ENCODE measurements around the gene TPT1.

TPT1 gene

DNA sequence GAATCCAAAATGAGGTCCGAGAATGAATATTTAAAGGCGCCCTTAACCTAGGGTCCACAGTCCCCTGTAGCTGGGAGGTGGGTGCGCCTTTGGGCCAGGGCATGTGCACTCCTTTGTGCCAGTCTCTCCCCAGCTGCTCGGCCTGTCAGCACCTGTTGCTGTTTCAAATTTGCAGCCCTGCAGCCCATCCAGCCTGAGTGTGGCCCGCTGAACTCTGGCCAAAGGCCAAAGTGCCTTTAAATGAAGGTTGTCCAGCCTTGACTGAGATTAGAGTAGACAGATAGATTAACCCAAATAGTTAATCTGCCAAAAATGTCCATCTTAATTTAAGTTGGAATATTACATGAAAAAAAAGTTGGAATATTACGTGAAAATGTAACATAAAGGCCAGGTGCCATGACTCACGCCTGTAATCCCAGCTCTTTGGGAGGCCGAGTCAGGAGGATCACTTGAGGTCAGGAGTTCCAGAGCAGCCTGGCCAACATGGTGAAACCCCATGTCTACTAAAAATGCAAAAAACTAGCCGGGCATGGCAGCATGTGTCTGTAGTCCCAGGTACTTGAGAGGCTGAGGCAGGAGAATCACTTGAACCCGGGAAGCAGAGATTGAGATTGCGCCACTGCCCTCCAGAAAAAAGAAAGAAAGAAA lies 25.3 kb downstream of the TPT1 start:
- Histone ChIP-seq H4K20me1 (ENCODE audit: insufficient read depth) (no peaks in the 10 kb centered on the region), H3K27me3 (ENCODE audit: insufficient read depth, low read depth) (no peaks in the 10 kb centered on the region), H3K9ac (no peak overlapping the region), H2AFZ (ENCODE audit: low read depth) (no peak overlapping the region), H3K79me2 (ENCODE audit: insufficient read depth, low read depth) (no peaks in the 10 kb centered on the region), H3K4me3 (IDR thresholded peaks at IDR 0.05; ENCODE audit: insufficient read depth, low read depth, low read length) (no peak overlapping the region), H3K27ac (no peak overlapping the region), H3K4me1 (ENCODE audit: low read depth, poor library complexity, severe bottlenecking) (peaks cover 6% of the 10 kb centered on the region), H3K36me3 (ENCODE audit: insufficient read depth) (no peaks in the 10 kb centered on the region), H3K4me2 (no peak overlapping the region)
- TF ChIP-seq, protein P1, sequence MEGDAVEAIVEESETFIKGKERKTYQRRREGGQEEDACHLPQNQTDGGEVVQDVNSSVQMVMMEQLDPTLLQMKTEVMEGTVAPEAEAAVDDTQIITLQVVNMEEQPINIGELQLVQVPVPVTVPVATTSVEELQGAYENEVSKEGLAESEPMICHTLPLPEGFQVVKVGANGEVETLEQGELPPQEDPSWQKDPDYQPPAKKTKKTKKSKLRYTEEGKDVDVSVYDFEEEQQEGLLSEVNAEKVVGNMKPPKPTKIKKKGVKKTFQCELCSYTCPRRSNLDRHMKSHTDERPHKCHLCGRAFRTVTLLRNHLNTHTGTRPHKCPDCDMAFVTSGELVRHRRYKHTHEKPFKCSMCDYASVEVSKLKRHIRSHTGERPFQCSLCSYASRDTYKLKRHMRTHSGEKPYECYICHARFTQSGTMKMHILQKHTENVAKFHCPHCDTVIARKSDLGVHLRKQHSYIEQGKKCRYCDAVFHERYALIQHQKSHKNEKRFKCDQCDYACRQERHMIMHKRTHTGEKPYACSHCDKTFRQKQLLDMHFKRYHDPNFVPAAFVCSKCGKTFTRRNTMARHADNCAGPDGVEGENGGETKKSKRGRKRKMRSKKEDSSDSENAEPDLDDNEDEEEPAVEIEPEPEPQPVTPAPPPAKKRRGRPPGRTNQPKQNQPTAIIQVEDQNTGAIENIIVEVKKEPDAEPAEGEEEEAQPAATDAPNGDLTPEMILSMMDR (conservative IDR thresholded peaks at IDR 0.05; ENCODE audit: low read depth, low read length): no peak

DNA sequence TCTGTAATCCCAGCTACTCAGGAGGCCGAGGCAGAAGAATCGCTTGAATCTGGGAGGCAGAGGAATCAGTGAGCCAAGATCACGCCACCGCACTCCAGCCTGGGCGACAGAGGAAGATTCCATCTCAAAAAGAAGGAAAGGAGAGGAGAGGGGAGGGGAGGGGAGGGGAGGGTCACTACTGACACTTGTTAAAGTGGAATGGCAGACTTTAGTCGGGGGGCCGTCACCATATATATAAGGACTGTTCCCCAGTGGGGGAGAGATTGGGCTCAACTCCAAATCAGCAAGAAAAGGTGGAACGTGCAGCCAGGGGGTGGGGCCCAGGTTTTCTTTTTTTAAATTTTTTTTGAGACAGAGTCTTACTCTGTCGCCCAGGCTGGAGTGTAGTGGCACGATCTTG lies 26.2 kb downstream of the TPT1 start:
- Histone ChIP-seq H2AFZ (ENCODE audit: low read depth) (no peak overlapping the region), H4K20me1 (ENCODE audit: insufficient read depth) (no peaks in the 10 kb centered on the region), H3K27ac (no peak overlapping the region), H3K9ac (no peak overlapping the region), H3K4me2 (no peak overlapping the region), H3K79me2 (ENCODE audit: insufficient read depth, low read depth) (no peaks in the 10 kb centered on the region), H3K4me3 (IDR thresholded peaks at IDR 0.05; ENCODE audit: insufficient read depth, low read depth, low read length) (no peak overlapping the region), H3K27me3 (ENCODE audit: insufficient read depth, low read depth) (no peaks in the 10 kb centered on the region; the same call in 1 of the 2 replicates), H3K4me1 (ENCODE audit: low read depth, poor library complexity, severe bottlenecking) (peaks cover 11% of the 10 kb centered on the region), H3K36me3 (ENCODE audit: insufficient read depth) (no peaks in the 10 kb centered on the region)
- TF ChIP-seq, protein P1 (conservative IDR thresholded peaks at IDR 0.05; ENCODE audit: low read depth, low read length): no peak

DNA sequence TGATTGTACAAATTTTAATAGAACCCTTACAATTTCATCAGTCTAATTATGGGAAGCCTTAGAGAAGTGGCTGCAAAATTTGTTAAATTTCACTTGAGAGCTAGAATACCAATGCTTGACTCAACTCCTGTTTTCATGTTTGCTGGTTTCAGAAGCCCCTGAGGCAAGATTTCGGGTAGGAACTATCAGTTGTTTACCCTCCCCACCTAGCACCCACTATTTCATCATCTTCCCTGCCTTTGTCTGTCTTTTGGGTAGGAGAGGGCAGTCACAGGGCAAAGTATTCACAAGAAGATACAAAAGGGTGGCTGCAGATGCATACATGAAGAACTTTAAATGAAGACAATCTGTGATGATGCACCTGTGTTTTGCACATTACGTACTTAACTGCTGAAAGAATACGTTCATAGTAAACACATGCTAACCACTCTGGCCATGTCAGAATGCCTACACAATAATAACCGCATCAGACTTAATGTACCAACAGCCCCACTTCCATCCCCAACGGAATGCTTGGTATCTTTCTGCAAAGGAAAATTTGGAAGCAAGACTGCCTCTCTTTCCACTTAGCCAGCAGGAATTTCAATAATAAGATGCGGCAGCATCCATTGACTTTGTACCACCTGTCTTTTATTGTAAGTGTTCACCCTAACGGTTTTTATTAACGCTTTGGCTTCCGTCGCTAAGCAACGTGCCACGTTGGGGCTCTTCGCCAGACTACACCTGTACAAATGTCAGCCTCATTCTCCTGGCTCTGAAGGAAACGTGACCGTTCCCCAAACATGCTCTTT lies 30.4 kb downstream of the TPT1 start:
- H3K4me3 ChIP-seq (IDR thresholded peaks at IDR 0.05; ENCODE audit: insufficient read depth, low read depth, low read length): no peak overlapping the region
- peaks cover 19% of the 10 kb centered on the region for H3K4me1 ChIP-seq (ENCODE audit: low read depth, poor library complexity, severe bottlenecking)
- H3K36me3 ChIP-seq (ENCODE audit: insufficient read depth): no peaks in the 10 kb centered on the region
- no peak overlapping the region for H3K9ac ChIP-seq
- no peaks in the 10 kb centered on the region; the same call in 1 of the 2 replicates for H3K27me3 ChIP-seq (ENCODE audit: insufficient read depth, low read depth)
- TF ChIP-seq, protein P1 (conservative IDR thresholded peaks at IDR 0.05; ENCODE audit: low read depth, low read length): no peak
- peak overlapping the region; percentile 24; the same call in 1 of the 2 replicates for H2AFZ ChIP-seq (ENCODE audit: low read depth)
- no peaks in the 10 kb centered on the region for H3K79me2 ChIP-seq (ENCODE audit: insufficient read depth, low read depth)
- H3K4me2 ChIP-seq: peak overlapping the region; percentile 31; the same call in 1 of the 2 replicates
- no peaks in the 10 kb centered on the region for H4K20me1 ChIP-seq (ENCODE audit: insufficient read depth)
- H3K27ac ChIP-seq: no peak overlapping the region

DNA sequence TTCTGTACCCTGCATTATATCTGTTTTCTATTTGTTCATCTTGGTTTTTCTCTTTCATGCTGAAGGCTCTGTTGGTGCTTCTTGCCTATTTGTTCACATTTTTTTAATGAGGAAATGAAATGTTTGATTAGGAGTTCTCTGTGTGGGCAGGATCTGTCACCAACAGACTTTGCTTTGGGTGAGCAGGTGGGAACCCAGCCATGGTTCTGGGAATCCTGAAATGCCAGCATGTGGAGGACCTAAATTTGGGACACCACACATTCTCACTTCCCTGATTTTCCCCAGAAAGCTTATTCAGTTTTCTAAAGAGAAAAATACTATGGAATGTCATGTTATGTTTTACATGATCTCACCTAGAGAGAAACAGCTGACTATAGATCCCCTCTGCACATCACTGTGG lies 34.0 kb downstream of the TPT1 start:
- H3K79me2 ChIP-seq (ENCODE audit: insufficient read depth, low read depth): no peaks in the 10 kb centered on the region
- no peak overlapping the region for H3K27ac ChIP-seq
- no peak overlapping the region for H3K4me3 ChIP-seq (IDR thresholded peaks at IDR 0.05; ENCODE audit: insufficient read depth, low read depth, low read length)
- peaks cover 19% of the 10 kb centered on the region for H3K4me1 ChIP-seq (ENCODE audit: low read depth, poor library complexity, severe bottlenecking)
- H2AFZ ChIP-seq (ENCODE audit: low read depth): no peak overlapping the region
- no peaks in the 10 kb centered on the region for H4K20me1 ChIP-seq (ENCODE audit: insufficient read depth)
- TF ChIP-seq, protein P1 (conservative IDR thresholded peaks at IDR 0.05; ENCODE audit: low read depth, low read length): no peak
- H3K9ac ChIP-seq: no peak overlapping the region
- H3K27me3 ChIP-seq (ENCODE audit: insufficient read depth, low read depth): no peaks in the 10 kb centered on the region; the same call in 1 of the 2 replicates
- H3K4me2 ChIP-seq: no peak overlapping the region
- H3K36me3 ChIP-seq (ENCODE audit: insufficient read depth): no peaks in the 10 kb centered on the region
